Kidney (tissue), 14 donors: Measurements from ENCODE around the gene GPR87. TPM values are rescaled to one million over a fixed set of nuclear protein-coding genes. Genes with fewer than 3 reads are reported as not detected.

Experiments used
- DNase-seq, 5 donors: peaks; one replicate each; pipeline ENCODE4 v3.0.0-alpha.2; 2013 to 2020
- FAIRE-seq: peaks from 2 replicates; lab custom pipeline; 2012; peaks lifted over from hg19 to GRCh38; lab: Jason Lieb, UNC
- H3K27ac ChIP-seq, 2 donors: one replicate each; pipeline ENCODE4 v1.7.0; 2013; ENCODE audit warnings: low read depth in 2 of 2, low read length in 2 of 2, inconsistent platforms in 1 of 2
- H3K27me3 ChIP-seq: one replicate; pipeline ENCODE4 v1.7.1; 2013; ENCODE audit warnings: low read length, inconsistent platforms; ENCODE audit not compliant: control insufficient read depth, insufficient read depth
- H3K36me3 ChIP-seq, 3 donors: one replicate each; pipeline versions ENCODE4 v1.7.0 to v1.7.1; 2013; ENCODE audit warnings: low read length in 3 of 3, control low read depth in 1 of 3, inconsistent platforms in 1 of 3; ENCODE audit not compliant: insufficient read depth in 3 of 3, control insufficient read depth in 2 of 3
- H3K4me1 ChIP-seq, 3 donors: one replicate each; pipeline versions ENCODE4 v1.7.0 to v1.7.1; 2013; ENCODE audit warnings: low read length in 3 of 3, inconsistent platforms in 1 of 3, low read depth in 1 of 3; ENCODE audit not compliant: control insufficient read depth in 2 of 3, insufficient read depth in 2 of 3
- H3K4me3 ChIP-seq, 3 donors: one replicate each; pipeline versions ENCODE4 v1.7.0 to v1.8.1; 2013; ENCODE audit warnings: low read length in 3 of 3, control low read depth in 1 of 3, inconsistent platforms in 1 of 3
- H3K9ac ChIP-seq, 3 donors: one replicate each; pipeline versions ENCODE4 v1.7.0 to v1.7.1; 2013; ENCODE audit warnings: low read length in 3 of 3, control low read depth in 1 of 3, inconsistent platforms in 1 of 3
- H3K9me3 ChIP-seq, 3 donors: one replicate each; pipeline versions ENCODE4 v1.7.0 to v1.7.1; 2013; ENCODE audit warnings: low read length in 3 of 3, control low read depth in 1 of 3, inconsistent platforms in 1 of 3; ENCODE audit not compliant: control insufficient read depth in 2 of 3, insufficient read depth in 1 of 3
- intact Hi-C: fragments of 100-400 bp; cut with DNase I; formaldehyde crosslinking; loops from one replicate; pipeline ENCODE4 v1.11.1; 2022
- polyA plus RNA-seq: library from polyadenylated mRNA; stranded (reverse); fragments of 350-450 nt; fragmentation: Illumina TruSeq; extraction: RNeasy Lipid Tissue Mini Kit (QIAGEN cat#74804); gene quantifications from one replicate; pipeline ENCODE4 v1.2.3, GENCODE V29; 2014; ENCODE audit warnings: low read depth, low replicate concordance; ENCODE audit not compliant: insufficient read depth
- total RNA-seq: library from RNA; stranded (reverse); fragmentation: NEBNext Ultra II Directional; extraction: Animal tissue kit (Norgen Biotek cat#: 25700); gene quantifications from one replicate; pipeline ENCODE4 v1.2.1, GENCODE V29; 2021
- TF ChIP-seq, protein P1 (sequence below): IDR thresholded peaks from 3 replicates; pipeline ENCODE4 v1.5.1; 2012; ENCODE audit warnings: mild to moderate bottlenecking, moderate library complexity, borderline replicate concordance; ENCODE audit not compliant: insufficient read depth; ENCODE audit errors: extremely low read depth
- donor health status: control.
- donor health status: control.
- donor health status: control.
- donor health status: control.
- donor health status: control.
- donor health status: DM: yes; HTN: yes; CAD: no.
- donor health status: Normal renal cell carcinoma (clear cell type).

GPR87 gene
- total and polyA plus RNA-seq, 2 donors from 2014 or later: 0.72 TPM; not detected in 1

DNA sequence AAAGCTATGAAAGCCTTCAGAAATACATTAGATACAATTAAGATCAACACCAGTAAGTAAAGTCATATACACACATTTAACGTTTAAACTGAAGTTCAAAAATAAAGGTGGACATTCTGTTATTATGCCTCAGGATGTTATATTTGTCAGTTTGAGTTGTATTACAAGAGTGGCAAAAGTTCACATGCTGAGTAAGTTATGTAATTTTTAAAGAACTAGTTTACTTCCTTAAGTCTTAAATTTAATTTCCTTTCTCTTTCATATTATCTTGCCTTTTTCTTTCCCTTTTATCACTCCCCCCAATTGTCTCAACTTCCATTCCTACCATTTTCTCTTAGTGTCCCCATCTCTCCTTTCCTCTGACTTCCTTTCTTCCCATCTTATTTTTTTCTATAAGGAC is 4.9 kb upstream of the GPR87 start:
- TF ChIP-seq, protein P1, sequence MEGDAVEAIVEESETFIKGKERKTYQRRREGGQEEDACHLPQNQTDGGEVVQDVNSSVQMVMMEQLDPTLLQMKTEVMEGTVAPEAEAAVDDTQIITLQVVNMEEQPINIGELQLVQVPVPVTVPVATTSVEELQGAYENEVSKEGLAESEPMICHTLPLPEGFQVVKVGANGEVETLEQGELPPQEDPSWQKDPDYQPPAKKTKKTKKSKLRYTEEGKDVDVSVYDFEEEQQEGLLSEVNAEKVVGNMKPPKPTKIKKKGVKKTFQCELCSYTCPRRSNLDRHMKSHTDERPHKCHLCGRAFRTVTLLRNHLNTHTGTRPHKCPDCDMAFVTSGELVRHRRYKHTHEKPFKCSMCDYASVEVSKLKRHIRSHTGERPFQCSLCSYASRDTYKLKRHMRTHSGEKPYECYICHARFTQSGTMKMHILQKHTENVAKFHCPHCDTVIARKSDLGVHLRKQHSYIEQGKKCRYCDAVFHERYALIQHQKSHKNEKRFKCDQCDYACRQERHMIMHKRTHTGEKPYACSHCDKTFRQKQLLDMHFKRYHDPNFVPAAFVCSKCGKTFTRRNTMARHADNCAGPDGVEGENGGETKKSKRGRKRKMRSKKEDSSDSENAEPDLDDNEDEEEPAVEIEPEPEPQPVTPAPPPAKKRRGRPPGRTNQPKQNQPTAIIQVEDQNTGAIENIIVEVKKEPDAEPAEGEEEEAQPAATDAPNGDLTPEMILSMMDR: no peak
- Histone ChIP-seq H3K9ac (no peak overlapping the region), H3K4me3 (no peak overlapping the region), H3K9me3 (no peaks in the 10 kb centered on the region), H3K27me3 (no peaks in the 10 kb centered on the region), H3K27ac (no peak overlapping the region), H3K4me1 (no peaks in the 10 kb centered on the region), H3K36me3 (no peaks in the 10 kb centered on the region)
- DNase-seq (no peak), FAIRE-seq (no peak)
- intact Hi-C loops: no loop called here

DNA sequence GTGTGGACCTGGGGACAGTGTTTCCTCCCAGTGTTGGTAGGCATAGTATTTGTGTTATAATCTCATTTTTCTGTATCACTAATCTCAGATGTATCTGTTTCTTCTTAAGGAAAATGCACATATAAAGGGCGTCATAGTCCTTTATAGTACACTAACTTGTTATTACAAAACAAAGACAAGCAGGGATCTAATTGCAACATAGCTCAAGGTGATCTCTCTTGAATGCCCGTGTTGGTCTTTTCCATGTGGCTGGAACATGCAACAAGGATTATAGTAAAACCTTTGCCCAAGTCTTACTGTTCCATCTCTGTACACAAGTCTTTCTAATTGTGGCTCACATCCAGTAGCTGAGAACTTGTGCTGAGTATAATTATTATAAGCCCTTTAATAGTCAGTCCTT is 3.5 kb upstream of the GPR87 start:
- no peaks in the 10 kb centered on the region for H3K36me3 ChIP-seq
- no peak for FAIRE-seq
- no peaks in the 10 kb centered on the region for H3K27me3 ChIP-seq
- no peak overlapping the region for H3K4me3 ChIP-seq
- H3K9ac ChIP-seq: no peak overlapping the region
- TF ChIP-seq, protein P1: no peak
- H3K4me1 ChIP-seq: no peaks in the 10 kb centered on the region
- intact Hi-C loops: no loop called here
- no peaks in the 10 kb centered on the region for H3K9me3 ChIP-seq
- DNase-seq: no peak
- H3K27ac ChIP-seq: no peak overlapping the region

DNA sequence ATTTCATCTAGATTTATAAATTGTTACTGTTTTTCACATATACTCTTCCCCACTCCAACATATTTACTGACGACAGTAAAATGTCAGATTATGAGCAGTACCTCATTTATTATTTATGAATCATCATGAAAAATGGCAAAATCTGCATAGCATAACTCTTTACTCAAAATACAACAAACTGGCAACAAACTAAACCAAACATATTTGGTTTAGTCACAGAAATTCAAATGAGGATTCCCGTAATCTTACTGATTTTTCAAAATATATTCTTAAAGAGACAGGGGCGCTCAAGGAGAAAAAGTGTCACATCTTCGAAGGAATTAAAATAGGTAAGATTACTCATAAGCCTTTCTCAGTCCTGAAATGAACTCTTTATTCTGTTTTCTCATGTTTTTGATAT is 3.0 kb upstream of the GPR87 start:
- Histone ChIP-seq H3K36me3 (no peaks in the 10 kb centered on the region), H3K27ac (no peak overlapping the region), H3K4me3 (no peak overlapping the region), H3K27me3 (no peaks in the 10 kb centered on the region), H3K9ac (no peak overlapping the region), H3K9me3 (no peaks in the 10 kb centered on the region), H3K4me1 (no peaks in the 10 kb centered on the region)
- FAIRE-seq (no peak), DNase-seq (no peak)
- intact Hi-C loops: no loop called here
- TF ChIP-seq, protein P1: no peak

DNA sequence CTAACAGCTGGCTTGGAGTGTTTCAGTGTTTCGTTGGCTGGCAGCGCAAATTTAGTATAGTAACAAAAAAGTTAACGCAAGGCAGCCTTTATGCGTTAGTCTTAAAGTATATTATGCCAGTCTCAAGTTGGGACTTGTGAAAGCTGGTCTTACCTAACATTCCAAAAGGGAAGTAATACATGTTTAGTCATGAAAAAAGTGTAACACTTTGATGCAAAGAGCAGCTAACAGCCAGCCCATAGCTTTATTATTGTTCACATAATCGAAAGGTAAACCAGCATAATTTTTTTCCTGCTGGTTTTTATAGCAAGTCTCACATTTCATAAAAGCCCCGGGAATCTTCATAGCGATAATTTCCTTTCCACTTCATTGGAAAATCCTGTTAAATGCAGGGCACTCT is 2.4 kb upstream of the GPR87 start:
- no peak overlapping the region for H3K9ac ChIP-seq
- no peak overlapping the region for H3K27ac ChIP-seq
- DNase-seq: no peak
- H3K4me3 ChIP-seq: no peak overlapping the region
- H3K36me3 ChIP-seq: no peaks in the 10 kb centered on the region
- no peaks in the 10 kb centered on the region for H3K9me3 ChIP-seq
- TF ChIP-seq, protein P1: no peak
- intact Hi-C loops: no loop called here
- FAIRE-seq: no peak
- H3K27me3 ChIP-seq: no peaks in the 10 kb centered on the region
- H3K4me1 ChIP-seq: no peaks in the 10 kb centered on the region
